Suprapubic skin (tissue), 3 donors: ENCODE measurements around the gene TNNT2.

Source experiments
- POLR2A ChIP-seq, 2 donors: fragments of 450-650 bp; IDR thresholded peaks; one replicate each; pipeline ENCODE4 v1.6.1; 2017; ENCODE audit warnings: antibody characterized with exemption in 2 of 2, mild to moderate bottlenecking in 2 of 2, moderate library complexity in 2 of 2
- TF ChIP-seq, protein P1 (sequence below), 2 donors: fragments of 200-600 bp in 1 of 2; fragments of 450-650 bp in 1 of 2; sonication (generic) in 1 of 2; IDR thresholded peaks; one replicate each; pipeline ENCODE4 v1.5.1; 2016 to 2019; ENCODE audit warnings: antibody characterized with exemption in 2 of 2, mild to moderate bottlenecking in 1 of 2, moderate library complexity in 1 of 2

DNA sequence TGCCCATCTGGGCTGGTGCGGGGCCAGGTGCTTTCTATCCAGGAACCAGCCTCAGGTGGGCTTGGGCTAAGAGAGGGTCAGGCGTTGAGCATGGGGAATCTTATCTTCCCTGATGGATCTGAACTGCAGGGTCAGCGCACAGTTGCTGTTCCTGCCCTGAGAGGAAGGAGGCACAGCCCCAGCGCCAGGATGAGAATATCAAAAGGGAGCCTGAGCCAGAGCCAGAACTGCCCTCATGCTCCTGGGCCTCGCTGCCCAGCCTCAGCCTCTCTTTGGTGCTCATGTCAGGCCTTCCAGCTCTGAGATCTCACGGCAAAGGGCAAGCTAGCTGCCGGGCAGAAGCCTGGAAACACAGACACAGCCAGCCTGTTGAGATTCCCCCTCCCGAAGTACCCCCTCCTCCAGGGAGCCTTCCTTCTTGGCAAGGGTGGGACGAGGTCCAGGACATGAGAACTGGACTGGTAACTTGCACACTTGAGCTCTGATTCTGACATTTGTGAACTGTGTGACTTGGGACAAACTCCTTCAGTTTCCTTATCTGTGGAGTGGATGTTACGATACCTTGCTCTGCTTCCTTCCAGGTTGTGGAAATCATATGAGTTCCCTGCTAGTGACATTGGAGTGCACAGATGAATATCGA, 22.9 kb upstream of the TNNT2 start:
- TF ChIP-seq POLR2A (IDR thresholded peaks at IDR 0.05): no peak
- TF ChIP-seq, protein P1, sequence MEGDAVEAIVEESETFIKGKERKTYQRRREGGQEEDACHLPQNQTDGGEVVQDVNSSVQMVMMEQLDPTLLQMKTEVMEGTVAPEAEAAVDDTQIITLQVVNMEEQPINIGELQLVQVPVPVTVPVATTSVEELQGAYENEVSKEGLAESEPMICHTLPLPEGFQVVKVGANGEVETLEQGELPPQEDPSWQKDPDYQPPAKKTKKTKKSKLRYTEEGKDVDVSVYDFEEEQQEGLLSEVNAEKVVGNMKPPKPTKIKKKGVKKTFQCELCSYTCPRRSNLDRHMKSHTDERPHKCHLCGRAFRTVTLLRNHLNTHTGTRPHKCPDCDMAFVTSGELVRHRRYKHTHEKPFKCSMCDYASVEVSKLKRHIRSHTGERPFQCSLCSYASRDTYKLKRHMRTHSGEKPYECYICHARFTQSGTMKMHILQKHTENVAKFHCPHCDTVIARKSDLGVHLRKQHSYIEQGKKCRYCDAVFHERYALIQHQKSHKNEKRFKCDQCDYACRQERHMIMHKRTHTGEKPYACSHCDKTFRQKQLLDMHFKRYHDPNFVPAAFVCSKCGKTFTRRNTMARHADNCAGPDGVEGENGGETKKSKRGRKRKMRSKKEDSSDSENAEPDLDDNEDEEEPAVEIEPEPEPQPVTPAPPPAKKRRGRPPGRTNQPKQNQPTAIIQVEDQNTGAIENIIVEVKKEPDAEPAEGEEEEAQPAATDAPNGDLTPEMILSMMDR (IDR thresholded peaks at IDR 0.05): no peak
